GM23338 (cell line): Measurements from ENCODE around the gene KLHL1. TPM values are rescaled to one million over a fixed set of nuclear protein-coding genes. Genes with fewer than 3 reads are reported as not detected.

ENCODE experiments used
- ATAC-seq: fragments of 200-7000 bp; cut with Tn5 transposase; 3 replicates; pipeline ENCODE4 v1.9.1; 2020
- DNase-seq: peaks from one replicate; pipeline ENCODE4 v3.0.0-alpha.2; 2015; ENCODE audit warnings: low spot score
- H2AFZ ChIP-seq: fragments of 200-600 bp; sonication (generic); 2 replicates; pipeline ENCODE4 v1.8.0; 2016; ENCODE audit warnings: antibody characterized with exemption, mild to moderate bottlenecking, moderate library complexity
- H3F3A ChIP-seq: fragments of 200-600 bp; sonication (generic); replicated peaks from 2 replicates; pipeline ENCODE4 v1.8.0; 2017; ENCODE audit warnings: antibody characterized with exemption, mixed run types, low read depth
- H3K27ac ChIP-seq: fragments of 200-600 bp; sonication (generic); 2 replicates; pipeline ENCODE4 v1.6.1; 2016; ENCODE audit warnings: low read depth
- H3K27me3 ChIP-seq: fragments of 200-600 bp; sonication (generic); 2 replicates; pipeline ENCODE4 v1.8.0; 2016; ENCODE audit warnings: mild to moderate bottlenecking, mixed run types, moderate library complexity; ENCODE audit not compliant: insufficient read depth
- H3K36me3 ChIP-seq: fragments of 200-600 bp; sonication (generic); 2 replicates; pipeline ENCODE4 v1.8.0; 2016; ENCODE audit warnings: mild to moderate bottlenecking; ENCODE audit not compliant: insufficient read depth
- H3K4me1 ChIP-seq: fragments of 200-600 bp; sonication (generic); 2 replicates; pipeline ENCODE4 v1.8.0; 2016; ENCODE audit warnings: mild to moderate bottlenecking, moderate library complexity; ENCODE audit not compliant: insufficient read depth
- H3K4me2 ChIP-seq: fragments of 200-600 bp; sonication (generic); 2 replicates; pipeline ENCODE4 v1.7.1; 2017; ENCODE audit warnings: mixed run types
- H3K4me3 ChIP-seq: fragments of 200-600 bp; sonication (generic); 2 replicates; pipeline ENCODE4 v1.6.1; 2016; ENCODE audit warnings: mixed run types
- H3K79me2 ChIP-seq: fragments of 200-600 bp; sonication (generic); replicated peaks from 2 replicates; pipeline ENCODE4 v1.8.0; 2017; ENCODE audit warnings: mild to moderate bottlenecking; ENCODE audit not compliant: insufficient read depth
- H3K9me2 ChIP-seq: fragments of 200-600 bp; sonication (generic); 2 replicates; pipeline ENCODE4 v1.8.0; 2017; ENCODE audit not compliant: insufficient read depth
- H4K20me1 ChIP-seq: fragments of 200-600 bp; sonication (generic); replicated peaks from 2 replicates; pipeline ENCODE4 v1.8.0; 2017; ENCODE audit warnings: mild to moderate bottlenecking; ENCODE audit not compliant: insufficient read depth
- H3K27ac Mint-ChIP-seq: 2 replicates; pipeline ENCODE4 v1.8.0; 2020; ENCODE audit warnings: inconsistent platforms, mild to moderate bottlenecking, moderate library complexity, mixed read lengths
- H3K27me3 Mint-ChIP-seq: 3 replicates; pipeline ENCODE4 v1.8.0; 2022; ENCODE audit warnings: low read depth, mild to moderate bottlenecking, moderate library complexity, mixed read lengths, inconsistent platforms; ENCODE audit not compliant: insufficient read depth, poor library complexity
- H3K36me3 Mint-ChIP-seq: 3 replicates; pipeline ENCODE4 v1.8.0; 2021; ENCODE audit warnings: low read depth, mild to moderate bottlenecking, inconsistent platforms, moderate library complexity, mixed read lengths
- H3K4me1 Mint-ChIP-seq: 3 replicates; pipeline ENCODE4 v1.8.0; 2020; ENCODE audit warnings: mild to moderate bottlenecking, inconsistent platforms, mixed read lengths
- H3K4me3 Mint-ChIP-seq: 3 replicates; pipeline ENCODE4 v1.8.0; 2021; ENCODE audit warnings: moderate library complexity, mild to moderate bottlenecking, inconsistent platforms, mixed read lengths
- H3K9me3 Mint-ChIP-seq: 3 replicates; pipeline ENCODE4 v1.8.0; 2020; ENCODE audit warnings: moderate library complexity, mild to moderate bottlenecking, inconsistent platforms, mixed read lengths
- CREB1 ChIP-seq: fragments of 250-450 bp; sonication (Bioruptor Pico); IDR thresholded peaks from 2 replicates; pipeline ENCODE4 v1.5.0; 2020; ENCODE audit warnings: low read depth, mild to moderate bottlenecking, moderate library complexity
- EZH2phosphoT487 ChIP-seq: fragments of 200-600 bp; sonication (generic); IDR thresholded peaks from one replicate; pipeline ENCODE4 v1.8.1; 2018; ENCODE audit warnings: antibody characterized with exemption; ENCODE audit not compliant: unreplicated experiment
- JUNB ChIP-seq: IDR thresholded peaks from one replicate; pipeline ENCODE4 v1.6.1; 2016; ENCODE audit warnings: antibody characterized with exemption; ENCODE audit not compliant: unreplicated experiment
- NANOG ChIP-seq: IDR thresholded peaks from 2 replicates; pipeline ENCODE4 v1.6.1; 2016; ENCODE audit warnings: antibody characterized with exemption, borderline replicate concordance
- POLR2AphosphoS5 ChIP-seq: IDR thresholded peaks from 2 replicates; pipeline ENCODE4 v1.6.1; 2016; ENCODE audit warnings: antibody characterized with exemption, low read depth
- ZNF114 ChIP-seq: fragments of 250-450 bp; sonication (Bioruptor Pico); IDR thresholded peaks from 2 replicates; pipeline ENCODE4 v1.5.0; 2020; ENCODE audit warnings: mild to moderate bottlenecking, moderate library complexity
- ZNF331 ChIP-seq: fragments of 250-450 bp; sonication (Bioruptor Pico); IDR thresholded peaks from 2 replicates; pipeline ENCODE4 v1.5.0; 2020; ENCODE audit warnings: low read depth, mild to moderate bottlenecking, moderate library complexity
- polyA plus RNA-seq: library from polyadenylated mRNA; unstranded; fragments of >200 nt; fragmentation: Nextera tagmentation; extraction: Ambion mirVana; gene quantifications from 2 replicates; pipeline ENCODE4 v1.2.1, GENCODE V29; 2016
- total RNA-seq: library from RNA; depleted of rRNA; stranded (reverse); fragments of >200 nt; shearing (Covaris generic); gene quantifications from 2 replicates; pipeline ENCODE4 v1.2.3, GENCODE V29; 2014
- TF ChIP-seq, protein P1 (sequence below), 2 experiments: fragments of 200-600 bp in 1 of 2; sonication (generic) in 1 of 2; conservative IDR thresholded peaks; 2 replicates each; pipeline versions ENCODE4 v1.5.1 to v1.6.1; 2016 to 2017; ENCODE audit warnings: antibody characterized with exemption in 2 of 2, low read depth in 2 of 2, mild to moderate bottlenecking in 2 of 2, moderate library complexity in 1 of 2
- TF ChIP-seq, protein P2 (sequence below): IDR thresholded peaks from one replicate; pipeline ENCODE4 v1.6.1; 2018; ENCODE audit warnings: antibody characterized with exemption; ENCODE audit not compliant: unreplicated experiment
- TF ChIP-seq, protein P3 (sequence below): fragments of 250-450 bp; sonication (Bioruptor Pico); IDR thresholded peaks from 2 replicates; pipeline ENCODE4 v1.5.0; 2020; ENCODE audit warnings: mild to moderate bottlenecking, moderate library complexity

The KLHL1 gene
- total and polyA plus RNA-seq, 2 experiments from 2014 or later = not detected

DNA sequence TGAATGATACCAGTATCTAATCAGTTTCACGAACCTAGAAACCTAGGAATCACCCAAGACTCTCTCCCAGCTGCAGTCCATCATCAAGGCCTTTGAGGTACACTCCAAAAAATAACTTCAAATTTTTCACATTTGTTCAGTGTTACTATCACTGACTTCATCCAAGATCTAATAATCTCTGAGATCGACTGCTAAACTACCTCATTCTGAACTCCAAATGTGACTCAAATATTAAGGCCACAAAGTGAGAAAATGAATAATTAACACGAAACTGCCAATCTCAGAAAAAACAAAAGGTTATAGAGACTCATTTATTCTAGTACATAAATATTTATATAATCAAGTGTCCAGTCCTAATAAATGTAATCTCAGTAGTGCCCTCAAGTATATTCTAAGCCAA, 430.9 kb downstream of the KLHL1 start (continued):
- TF ChIP-seq ZNF114 (CRISPR knock-in tag) = no peak
- TF ChIP-seq, protein P1, sequence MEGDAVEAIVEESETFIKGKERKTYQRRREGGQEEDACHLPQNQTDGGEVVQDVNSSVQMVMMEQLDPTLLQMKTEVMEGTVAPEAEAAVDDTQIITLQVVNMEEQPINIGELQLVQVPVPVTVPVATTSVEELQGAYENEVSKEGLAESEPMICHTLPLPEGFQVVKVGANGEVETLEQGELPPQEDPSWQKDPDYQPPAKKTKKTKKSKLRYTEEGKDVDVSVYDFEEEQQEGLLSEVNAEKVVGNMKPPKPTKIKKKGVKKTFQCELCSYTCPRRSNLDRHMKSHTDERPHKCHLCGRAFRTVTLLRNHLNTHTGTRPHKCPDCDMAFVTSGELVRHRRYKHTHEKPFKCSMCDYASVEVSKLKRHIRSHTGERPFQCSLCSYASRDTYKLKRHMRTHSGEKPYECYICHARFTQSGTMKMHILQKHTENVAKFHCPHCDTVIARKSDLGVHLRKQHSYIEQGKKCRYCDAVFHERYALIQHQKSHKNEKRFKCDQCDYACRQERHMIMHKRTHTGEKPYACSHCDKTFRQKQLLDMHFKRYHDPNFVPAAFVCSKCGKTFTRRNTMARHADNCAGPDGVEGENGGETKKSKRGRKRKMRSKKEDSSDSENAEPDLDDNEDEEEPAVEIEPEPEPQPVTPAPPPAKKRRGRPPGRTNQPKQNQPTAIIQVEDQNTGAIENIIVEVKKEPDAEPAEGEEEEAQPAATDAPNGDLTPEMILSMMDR (conservative IDR thresholded peaks at IDR 0.05; ENCODE audit: low read depth in 2 of 2) = no peak

DNA sequence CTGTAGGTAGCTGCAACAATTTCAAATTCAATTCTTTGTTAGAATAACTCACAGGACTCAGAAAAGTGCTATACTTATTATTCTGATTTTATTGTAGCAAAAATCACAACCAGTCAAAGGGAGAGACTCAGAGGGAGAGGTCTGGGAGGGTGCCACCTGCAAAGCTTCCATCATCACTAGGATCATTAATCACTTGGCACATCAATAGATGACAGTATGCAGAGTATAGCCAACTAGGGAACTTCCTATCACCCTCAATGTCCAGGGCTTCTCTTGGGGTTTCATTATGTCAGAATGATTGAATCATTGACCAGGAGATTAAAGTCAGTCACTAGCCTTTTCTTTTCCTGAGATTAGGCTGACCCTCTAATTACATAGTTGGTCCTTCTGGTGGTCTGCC, 432.0 kb downstream of the KLHL1 start:
- DNase-seq (no peak), ATAC-seq (no peak)
- H3K27ac ChIP-seq = no peak overlapping the region
- H3K4me2 ChIP-seq = no peak overlapping the region
- H3K27me3 ChIP-seq = no peaks in the 10 kb centered on the region
- H3K27me3 Mint-ChIP-seq = no peaks in the 10 kb centered on the region
- no peak overlapping the region for H3K27ac Mint-ChIP-seq
- no peaks in the 10 kb centered on the region for H3K36me3 ChIP-seq
- no peaks in the 10 kb centered on the region for H3K9me2 ChIP-seq
- 0 out of 2 replicates have a peak, but pooled peaks cover 6% of the 10 kb centered on the region for H3K4me1 ChIP-seq
- H4K20me1 ChIP-seq = no peaks in the 10 kb centered on the region
- peaks cover 4% of the 10 kb centered on the region; the same call in 1 of the 3 replicates for H3K4me1 Mint-ChIP-seq
- H2AFZ ChIP-seq = peak overlapping the region; percentile 53; the same call in 1 of the 2 replicates
- no peaks in the 10 kb centered on the region for H3K79me2 ChIP-seq
- peaks cover 14% of the 10 kb centered on the region; the same call in 2 of the 3 replicates for H3K9me3 Mint-ChIP-seq
- H3K4me3 ChIP-seq = no peak overlapping the region
- H3K4me3 Mint-ChIP-seq = no peak overlapping the region
- H3K36me3 Mint-ChIP-seq = peaks cover 1% of the 10 kb centered on the region; the same call in 1 of the 3 replicates
- H3F3A ChIP-seq = no peaks in the 10 kb centered on the region
- TF ChIP-seq, protein P2, sequence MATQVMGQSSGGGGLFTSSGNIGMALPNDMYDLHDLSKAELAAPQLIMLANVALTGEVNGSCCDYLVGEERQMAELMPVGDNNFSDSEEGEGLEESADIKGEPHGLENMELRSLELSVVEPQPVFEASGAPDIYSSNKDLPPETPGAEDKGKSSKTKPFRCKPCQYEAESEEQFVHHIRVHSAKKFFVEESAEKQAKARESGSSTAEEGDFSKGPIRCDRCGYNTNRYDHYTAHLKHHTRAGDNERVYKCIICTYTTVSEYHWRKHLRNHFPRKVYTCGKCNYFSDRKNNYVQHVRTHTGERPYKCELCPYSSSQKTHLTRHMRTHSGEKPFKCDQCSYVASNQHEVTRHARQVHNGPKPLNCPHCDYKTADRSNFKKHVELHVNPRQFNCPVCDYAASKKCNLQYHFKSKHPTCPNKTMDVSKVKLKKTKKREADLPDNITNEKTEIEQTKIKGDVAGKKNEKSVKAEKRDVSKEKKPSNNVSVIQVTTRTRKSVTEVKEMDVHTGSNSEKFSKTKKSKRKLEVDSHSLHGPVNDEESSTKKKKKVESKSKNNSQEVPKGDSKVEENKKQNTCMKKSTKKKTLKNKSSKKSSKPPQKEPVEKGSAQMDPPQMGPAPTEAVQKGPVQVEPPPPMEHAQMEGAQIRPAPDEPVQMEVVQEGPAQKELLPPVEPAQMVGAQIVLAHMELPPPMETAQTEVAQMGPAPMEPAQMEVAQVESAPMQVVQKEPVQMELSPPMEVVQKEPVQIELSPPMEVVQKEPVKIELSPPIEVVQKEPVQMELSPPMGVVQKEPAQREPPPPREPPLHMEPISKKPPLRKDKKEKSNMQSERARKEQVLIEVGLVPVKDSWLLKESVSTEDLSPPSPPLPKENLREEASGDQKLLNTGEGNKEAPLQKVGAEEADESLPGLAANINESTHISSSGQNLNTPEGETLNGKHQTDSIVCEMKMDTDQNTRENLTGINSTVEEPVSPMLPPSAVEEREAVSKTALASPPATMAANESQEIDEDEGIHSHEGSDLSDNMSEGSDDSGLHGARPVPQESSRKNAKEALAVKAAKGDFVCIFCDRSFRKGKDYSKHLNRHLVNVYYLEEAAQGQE = no peak
- TF ChIP-seq CREB1 (CRISPR knock-in tag) (no peak), ZNF331 (CRISPR knock-in tag) (no peak), POLR2AphosphoS5 (no peak), EZH2phosphoT487 (no peak), NANOG (no peak), JUNB (no peak)
- TF ChIP-seq, protein P1 (conservative IDR thresholded peaks at IDR 0.05; ENCODE audit: low read depth in 2 of 2) = no peak
- TF ChIP-seq, protein P3, sequence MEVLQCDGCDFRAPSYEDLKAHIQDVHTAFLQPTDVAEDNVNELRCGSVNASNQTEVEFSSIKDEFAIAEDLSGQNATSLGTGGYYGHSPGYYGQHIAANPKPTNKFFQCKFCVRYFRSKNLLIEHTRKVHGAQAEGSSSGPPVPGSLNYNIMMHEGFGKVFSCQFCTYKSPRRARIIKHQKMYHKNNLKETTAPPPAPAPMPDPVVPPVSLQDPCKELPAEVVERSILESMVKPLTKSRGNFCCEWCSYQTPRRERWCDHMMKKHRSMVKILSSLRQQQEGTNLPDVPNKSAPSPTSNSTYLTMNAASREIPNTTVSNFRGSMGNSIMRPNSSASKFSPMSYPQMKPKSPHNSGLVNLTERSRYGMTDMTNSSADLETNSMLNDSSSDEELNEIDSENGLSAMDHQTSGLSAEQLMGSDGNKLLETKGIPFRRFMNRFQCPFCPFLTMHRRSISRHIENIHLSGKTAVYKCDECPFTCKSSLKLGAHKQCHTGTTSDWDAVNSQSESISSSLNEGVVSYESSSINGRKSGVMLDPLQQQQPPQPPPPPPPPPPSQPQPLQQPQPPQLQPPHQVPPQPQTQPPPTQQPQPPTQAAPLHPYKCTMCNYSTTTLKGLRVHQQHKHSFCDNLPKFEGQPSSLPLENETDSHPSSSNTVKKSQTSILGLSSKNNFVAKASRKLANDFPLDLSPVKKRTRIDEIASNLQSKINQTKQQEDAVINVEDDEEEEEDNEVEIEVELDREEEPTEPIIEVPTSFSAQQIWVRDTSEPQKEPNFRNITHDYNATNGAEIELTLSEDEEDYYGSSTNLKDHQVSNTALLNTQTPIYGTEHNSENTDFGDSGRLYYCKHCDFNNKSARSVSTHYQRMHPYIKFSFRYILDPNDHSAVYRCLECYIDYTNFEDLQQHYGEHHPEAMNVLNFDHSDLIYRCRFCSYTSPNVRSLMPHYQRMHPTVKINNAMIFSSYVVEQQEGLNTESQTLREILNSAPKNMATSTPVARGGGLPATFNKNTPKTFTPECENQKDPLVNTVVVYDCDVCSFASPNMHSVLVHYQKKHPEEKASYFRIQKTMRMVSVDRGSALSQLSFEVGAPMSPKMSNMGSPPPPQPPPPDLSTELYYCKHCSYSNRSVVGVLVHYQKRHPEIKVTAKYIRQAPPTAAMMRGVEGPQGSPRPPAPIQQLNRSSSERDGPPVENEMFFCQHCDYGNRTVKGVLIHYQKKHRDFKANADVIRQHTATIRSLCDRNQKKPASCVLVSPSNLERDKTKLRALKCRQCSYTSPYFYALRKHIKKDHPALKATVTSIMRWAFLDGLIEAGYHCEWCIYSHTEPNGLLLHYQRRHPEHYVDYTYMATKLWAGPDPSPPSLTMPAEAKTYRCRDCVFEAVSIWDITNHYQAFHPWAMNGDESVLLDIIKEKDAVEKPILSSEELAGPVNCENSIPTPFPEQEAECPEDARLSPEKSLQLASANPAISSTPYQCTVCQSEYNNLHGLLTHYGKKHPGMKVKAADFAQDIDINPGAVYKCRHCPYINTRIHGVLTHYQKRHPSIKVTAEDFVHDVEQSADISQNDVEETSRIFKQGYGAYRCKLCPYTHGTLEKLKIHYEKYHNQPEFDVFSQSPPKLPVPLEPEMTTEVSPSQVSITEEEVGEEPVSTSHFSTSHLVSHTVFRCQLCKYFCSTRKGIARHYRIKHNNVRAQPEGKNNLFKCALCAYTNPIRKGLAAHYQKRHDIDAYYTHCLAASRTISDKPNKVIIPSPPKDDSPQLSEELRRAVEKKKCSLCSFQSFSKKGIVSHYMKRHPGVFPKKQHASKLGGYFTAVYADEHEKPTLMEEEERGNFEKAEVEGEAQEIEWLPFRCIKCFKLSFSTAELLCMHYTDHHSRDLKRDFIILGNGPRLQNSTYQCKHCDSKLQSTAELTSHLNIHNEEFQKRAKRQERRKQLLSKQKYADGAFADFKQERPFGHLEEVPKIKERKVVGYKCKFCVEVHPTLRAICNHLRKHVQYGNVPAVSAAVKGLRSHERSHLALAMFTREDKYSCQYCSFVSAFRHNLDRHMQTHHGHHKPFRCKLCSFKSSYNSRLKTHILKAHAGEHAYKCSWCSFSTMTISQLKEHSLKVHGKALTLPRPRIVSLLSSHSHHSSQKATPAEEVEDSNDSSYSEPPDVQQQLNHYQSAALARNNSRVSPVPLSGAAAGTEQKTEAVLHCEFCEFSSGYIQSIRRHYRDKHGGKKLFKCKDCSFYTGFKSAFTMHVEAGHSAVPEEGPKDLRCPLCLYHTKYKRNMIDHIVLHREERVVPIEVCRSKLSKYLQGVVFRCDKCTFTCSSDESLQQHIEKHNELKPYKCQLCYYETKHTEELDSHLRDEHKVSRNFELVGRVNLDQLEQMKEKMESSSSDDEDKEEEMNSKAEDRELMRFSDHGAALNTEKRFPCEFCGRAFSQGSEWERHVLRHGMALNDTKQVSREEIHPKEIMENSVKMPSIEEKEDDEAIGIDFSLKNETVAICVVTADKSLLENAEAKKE (CRISPR knock-in tag) = no peak
